DOHH2 (cell line): ENCODE data around the gene MOB2.

Experiments used
- CTCF ChIP-seq: fragments of 200-600 bp; sonication (generic); IDR thresholded peaks from one replicate; pipeline ENCODE4 v1.5.1; 2014; ENCODE audit warnings: antibody characterized with exemption, mild to moderate bottlenecking, low read depth, low read length; ENCODE audit not compliant: poor library complexity, severe bottlenecking
- EZH2phosphoT487 ChIP-seq: fragments of 200-600 bp; sonication (generic); IDR thresholded peaks from 2 replicates; pipeline ENCODE4 v1.6.1; 2017; ENCODE audit warnings: borderline replicate concordance, mild to moderate bottlenecking, antibody characterized with exemption, low read length, moderate library complexity, mixed read lengths

- TF ChIP-seq CTCF (no peak), EZH2phosphoT487 (no peak)
Measured at GRCh38 chr11:1421291-1421690, 65.3 kb downstream of the MOB2 start.
